ENCODE results near the gene IL1A. TPM values are rescaled to one million over a fixed set of nuclear protein-coding genes. Genes with fewer than 3 reads are reported as not detected.

Gene IL1A
- total RNA-seq, 2 donors from 2014 or later = 0.73 to 1.0 TPM

- H3K9me3 Mint-ChIP-seq = no peaks in the 10 kb centered on the region
- Histone ChIP-seq H3K9ac (ENCODE audit: extremely low read depth, low read length, poor library complexity, severe bottlenecking) (no peak overlapping the region), H3K9me3 (ENCODE audit: control insufficient read depth, low read length) (peaks cover 5% of the 10 kb centered on the region), H3K27me3 (ENCODE audit: control insufficient read depth, insufficient read depth, low read length, poor library complexity, severe bottlenecking) (no peaks in the 10 kb centered on the region), H3K36me3 (ENCODE audit: control insufficient read depth, insufficient read depth, low read length) (no peaks in the 10 kb centered on the region), H3K4me3 (ENCODE audit: low read length) (no peak overlapping the region), H3K4me1 (ENCODE audit: control insufficient read depth, insufficient read depth, low read length) (no peaks in the 10 kb centered on the region), H3K27ac (ENCODE audit: low read depth, low read length) (no peak overlapping the region)
- H3K4me3 Mint-ChIP-seq = no peak overlapping the region
- no peaks in the 10 kb centered on the region for H3K36me3 Mint-ChIP-seq (ENCODE audit: low read depth)
- H3K27me3 Mint-ChIP-seq (ENCODE audit: insufficient read depth) = no peaks in the 10 kb centered on the region
- TF ChIP-seq CTCF (conservative IDR thresholded peaks at IDR 0.05) = no peak
- DNase-seq = no peak
- no peaks in the 10 kb centered on the region for H3K4me1 Mint-ChIP-seq
- H3K27ac Mint-ChIP-seq = peak overlapping the region; percentile 32
- WGBS, 2 experiments (ENCODE audit: insufficient coverage in 1 of 2, insufficient read length in 1 of 2) = 90 to 92% methylated on average over 5 to 11 of the region's 11 CpGs
Observed at GRCh38 chr2:112805542-112805941, 21.2 kb upstream of the IL1A start.

- Histone ChIP-seq H3K4me1 (ENCODE audit: control insufficient read depth, insufficient read depth, low read length) (no peaks in the 10 kb centered on the region), H3K27ac (ENCODE audit: low read depth, low read length) (no peak overlapping the region), H3K4me3 (ENCODE audit: low read length) (no peak overlapping the region), H3K36me3 (ENCODE audit: control insufficient read depth, insufficient read depth, low read length) (no peaks in the 10 kb centered on the region), H3K27me3 (ENCODE audit: control insufficient read depth, insufficient read depth, low read length, poor library complexity, severe bottlenecking) (no peaks in the 10 kb centered on the region), H3K9me3 (ENCODE audit: control insufficient read depth, low read length) (peaks cover 5% of the 10 kb centered on the region), H3K9ac (ENCODE audit: extremely low read depth, low read length, poor library complexity, severe bottlenecking) (no peak overlapping the region)
- H3K4me1 Mint-ChIP-seq = no peaks in the 10 kb centered on the region
- H3K27ac Mint-ChIP-seq = no peak overlapping the region
- no peak for TF ChIP-seq CTCF (conservative IDR thresholded peaks at IDR 0.05)
- H3K36me3 Mint-ChIP-seq (ENCODE audit: low read depth) = no peaks in the 10 kb centered on the region
- no peaks in the 10 kb centered on the region for H3K9me3 Mint-ChIP-seq
- H3K4me3 Mint-ChIP-seq = no peak overlapping the region
- WGBS, 2 experiments (ENCODE audit: insufficient coverage in 1 of 2, insufficient read length in 1 of 2) = 85 to 87% methylated on average over 4 to 5 of the region's 5 CpGs
- H3K27me3 Mint-ChIP-seq (ENCODE audit: insufficient read depth) = no peaks in the 10 kb centered on the region
- DNase-seq = no peak
Observed at GRCh38 chr2:112803691-112804521, 19.6 kb upstream of the IL1A start.

GRCh38 chr2:112800881-112801583 is 16.7 kb upstream of the IL1A start:
- Mint-ChIP-seq H3K4me1 (no peaks in the 10 kb centered on the region), H3K27ac (no peak overlapping the region)
- H3K27me3 ChIP-seq (ENCODE audit: control insufficient read depth, insufficient read depth, low read length, poor library complexity, severe bottlenecking) = no peaks in the 10 kb centered on the region

More at GRCh38 chr2:112800881-112801583, 16.7 kb upstream of the IL1A start:
- Histone ChIP-seq H3K36me3 (ENCODE audit: control insufficient read depth, insufficient read depth, low read length) (no peaks in the 10 kb centered on the region), H3K9me3 (ENCODE audit: control insufficient read depth, low read length) (no peaks in the 10 kb centered on the region), H3K9ac (ENCODE audit: extremely low read depth, low read length, poor library complexity, severe bottlenecking) (no peak overlapping the region), H3K4me3 (ENCODE audit: low read length) (no peak overlapping the region), H3K4me1 (ENCODE audit: control insufficient read depth, insufficient read depth, low read length) (no peaks in the 10 kb centered on the region), H3K27ac (ENCODE audit: low read depth, low read length) (no peak overlapping the region)
- no peak for DNase-seq
- Mint-ChIP-seq H3K27me3 (ENCODE audit: insufficient read depth) (no peaks in the 10 kb centered on the region), H3K4me3 (no peak overlapping the region), H3K36me3 (ENCODE audit: low read depth) (no peaks in the 10 kb centered on the region), H3K9me3 (no peaks in the 10 kb centered on the region)
- WGBS, 2 experiments (ENCODE audit: insufficient coverage in 1 of 2, insufficient read length in 1 of 2) = 90 to 91% methylated on average over 4 of the region's 4 CpGs
- no peak for TF ChIP-seq CTCF (conservative IDR thresholded peaks at IDR 0.05)

Data from endodermal cell (in vitro differentiated cells).